HepG2 (cell line): ENCODE data around the gene INTS15. TPM values are rescaled to one million over a fixed set of nuclear protein-coding genes. Genes with fewer than 3 reads are reported as not detected.
A peak's percentile ranks its signal among the peaks of the same experiment; 100 is the strongest.

Experiments used
- ELF3 ChIP-seq: IDR thresholded peaks from 2 replicates; pipeline ENCODE4 v1.6.1; 2016; ENCODE audit warnings: missing genetic modification reagents, missing compliant biosample characterization
- GABPA ChIP-seq, 2 experiments: IDR thresholded peaks; 2 replicates each; pipeline ENCODE4 v1.6.1; 2011 to 2016; ENCODE audit warnings: low read depth in 2 of 2, low read length in 1 of 2, missing biosample characterization in 1 of 2, missing genetic modification characterization in 1 of 2
- HNRNPH1 ChIP-seq: fragments of 200-400 bp; formaldehyde crosslinking; optimal IDR thresholded peaks from 2 replicates; pipeline ENCODE3; 2017; ENCODE audit warnings: mild to moderate bottlenecking, low read depth, low read length
- HNRNPK ChIP-seq: fragments of 200-400 bp; formaldehyde crosslinking; IDR thresholded peaks from 2 replicates; pipeline ENCODE4 v1.6.1; 2018; ENCODE audit warnings: low read length, low read depth, moderate library complexity, mild to moderate bottlenecking; ENCODE audit not compliant: poor library complexity, severe bottlenecking
- HOXA3 ChIP-seq: sonication (generic); formaldehyde crosslinking; IDR thresholded peaks from 2 replicates; pipeline ENCODE4 v1.5.0; 2020; ENCODE audit warnings: missing genetic modification reagents
- HOXA9 ChIP-seq: sonication (generic); formaldehyde crosslinking; IDR thresholded peaks from 2 replicates; pipeline ENCODE4 v1.8.1; 2022; ENCODE audit warnings: missing genetic modification reagents, mild to moderate bottlenecking, moderate library complexity, borderline replicate concordance
- MBNL3 ChIP-seq: fragments of 250-450 bp; sonication (Bioruptor Pico); conservative IDR thresholded peaks from 2 replicates; pipeline ENCODE4 v1.8.0; 2022; ENCODE audit warnings: mild to moderate bottlenecking, inconsistent platforms
- PHF5A ChIP-seq: IDR thresholded peaks from one replicate; pipeline ENCODE4 v1.6.1; 2018; ENCODE audit warnings: low read depth, missing genetic modification reagents; ENCODE audit not compliant: unreplicated experiment
- PTBP1 ChIP-seq: fragments of 200-400 bp; formaldehyde crosslinking; IDR thresholded peaks from 2 replicates; pipeline ENCODE4 v1.6.1; 2018; ENCODE audit warnings: low read length, low read depth; ENCODE audit not compliant: poor library complexity, severe bottlenecking
- ZFYVE20 ChIP-seq: sonication (generic); formaldehyde crosslinking; IDR thresholded peaks from 2 replicates; pipeline ENCODE4 v1.8.0; 2023; ENCODE audit warnings: low read depth, mild to moderate bottlenecking, moderate library complexity, missing genetic modification reagents, borderline replicate concordance
- ZKSCAN1 ChIP-seq: fragments of 150-350 bp; IDR thresholded peaks from 2 replicates; pipeline ENCODE4 v1.6.1; 2014; ENCODE audit warnings: low read length
- ZNF251 ChIP-seq: sonication (generic); formaldehyde crosslinking; IDR thresholded peaks from 2 replicates; pipeline ENCODE4 v1.9.0; 2021; ENCODE audit warnings: mild to moderate bottlenecking, missing genetic modification reagents
- polyA plus RNA-seq, 8 experiments: library from polyadenylated mRNA; depleted of rRNA in 3 of 8; stranded (reverse) in 7 of 8; unstranded in 1 of 8; fragments of >200 nt; fragmentation: Illumina TruSeq in 4 of 8; extraction: Trizol in 4 of 8; gene quantifications; 2 replicates each; pipeline versions ENCODE4 v1.2.1 to v1.2.3, GENCODE V29; 2011 to 2016; ENCODE audit warnings: low read depth in 4 of 8, missing spikeins in 1 of 8, mixed read lengths in 1 of 8; ENCODE audit not compliant: insufficient read depth in 1 of 8
- total RNA-seq, 5 experiments: library from RNA; depleted of rRNA; stranded (reverse); fragments of >200 nt; fragmentation: Illumina TruSeq; extraction: Trizol; gene quantifications; 2 replicates each; pipeline ENCODE4 v1.2.3, GENCODE V29; 2016; ENCODE audit warnings: low read depth in 1 of 5
- TF ChIP-seq, protein P1 (sequence below): sonication (generic); formaldehyde crosslinking; IDR thresholded peaks from 2 replicates; pipeline ENCODE4 v1.4.0; 2020; ENCODE audit warnings: mild to moderate bottlenecking, missing genetic modification reagents
- TF ChIP-seq, protein P2 (sequence below): sonication (generic); formaldehyde crosslinking; IDR thresholded peaks from 2 replicates; pipeline ENCODE4 v1.8.0; 2022; ENCODE audit warnings: mild to moderate bottlenecking, missing genetic modification reagents, moderate library complexity
- TF ChIP-seq, protein P3 (sequence below): sonication (generic); formaldehyde crosslinking; IDR thresholded peaks from 2 replicates; pipeline ENCODE4 v1.5.0; 2020; ENCODE audit warnings: missing genetic modification reagents

The INTS15 gene
- total and polyA plus RNA-seq, 2 of the 13 experiments (the other 11 are each of a cell fraction or from before 2014, with no cell fraction given) = 16.3 to 25.7 TPM

DNA sequence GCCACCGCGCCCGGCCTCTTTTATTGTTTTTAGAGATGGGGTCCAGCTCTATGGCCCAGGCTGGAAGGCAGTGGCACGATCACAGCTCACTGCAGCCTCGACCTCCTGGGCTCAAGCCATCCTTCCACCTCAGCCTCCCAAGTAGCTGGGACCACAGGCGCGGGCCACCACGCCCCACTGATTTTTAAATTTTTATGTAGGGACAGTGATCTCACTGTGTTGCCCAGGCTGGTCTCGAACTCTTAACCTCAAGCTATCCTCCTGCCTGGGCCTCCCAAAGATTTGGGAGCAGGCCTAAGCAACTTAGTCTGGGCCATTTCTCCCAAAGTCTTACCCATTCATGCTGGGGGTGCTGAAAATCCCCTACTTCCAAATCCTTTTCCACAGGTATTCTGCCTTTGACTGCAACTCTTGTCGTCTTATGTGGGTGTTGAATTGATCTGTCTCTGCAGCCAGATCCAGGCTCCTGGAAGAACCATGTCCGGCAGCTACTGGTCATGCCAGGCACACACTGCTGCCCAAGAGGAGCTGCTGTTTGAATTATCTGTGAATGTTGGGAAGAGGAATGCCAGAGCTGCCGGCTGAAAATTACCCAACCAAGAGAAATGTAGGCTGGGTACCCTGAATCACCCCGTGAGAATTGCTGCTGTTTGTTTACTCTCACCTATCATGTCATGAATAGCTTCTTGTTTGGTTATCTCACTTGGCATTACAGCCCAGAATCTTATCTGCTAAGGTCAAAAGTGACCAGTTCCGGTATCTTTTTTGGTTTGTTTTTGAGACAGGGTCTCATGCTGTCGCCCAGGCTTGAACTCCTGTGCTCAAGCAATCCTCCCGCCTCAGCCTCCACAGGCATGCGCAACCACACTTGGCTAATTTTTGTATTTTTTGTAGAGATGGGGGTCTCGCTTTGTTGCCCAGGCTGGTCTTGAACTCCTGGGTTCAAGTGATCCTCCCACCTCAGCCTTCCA lies 11.4 kb upstream of the INTS15 start (continued):
- TF ChIP-seq HNRNPK (no peak), HOXA3 (CRISPR knock-in tag) (peak; percentile 74), ZKSCAN1 (no peak), ZNF251 (CRISPR knock-in tag) (no peak), GABPA (IDR thresholded peaks at IDR 0.05; ENCODE audit: low read depth, low read length) (no peak), GABPA (CRISPR knock-in tag; IDR thresholded peaks at IDR 0.05; ENCODE audit: low read depth) (peak; percentile 79), PHF5A (CRISPR knock-in tag) (no peak), MBNL3 (CRISPR knock-in tag) (no peak), HNRNPH1 (no peak), ZFYVE20 (CRISPR knock-in tag) (no peak), ELF3 (peak; percentile 84), PTBP1 (no peak), HOXA9 (no peak)
- TF ChIP-seq, protein P1, sequence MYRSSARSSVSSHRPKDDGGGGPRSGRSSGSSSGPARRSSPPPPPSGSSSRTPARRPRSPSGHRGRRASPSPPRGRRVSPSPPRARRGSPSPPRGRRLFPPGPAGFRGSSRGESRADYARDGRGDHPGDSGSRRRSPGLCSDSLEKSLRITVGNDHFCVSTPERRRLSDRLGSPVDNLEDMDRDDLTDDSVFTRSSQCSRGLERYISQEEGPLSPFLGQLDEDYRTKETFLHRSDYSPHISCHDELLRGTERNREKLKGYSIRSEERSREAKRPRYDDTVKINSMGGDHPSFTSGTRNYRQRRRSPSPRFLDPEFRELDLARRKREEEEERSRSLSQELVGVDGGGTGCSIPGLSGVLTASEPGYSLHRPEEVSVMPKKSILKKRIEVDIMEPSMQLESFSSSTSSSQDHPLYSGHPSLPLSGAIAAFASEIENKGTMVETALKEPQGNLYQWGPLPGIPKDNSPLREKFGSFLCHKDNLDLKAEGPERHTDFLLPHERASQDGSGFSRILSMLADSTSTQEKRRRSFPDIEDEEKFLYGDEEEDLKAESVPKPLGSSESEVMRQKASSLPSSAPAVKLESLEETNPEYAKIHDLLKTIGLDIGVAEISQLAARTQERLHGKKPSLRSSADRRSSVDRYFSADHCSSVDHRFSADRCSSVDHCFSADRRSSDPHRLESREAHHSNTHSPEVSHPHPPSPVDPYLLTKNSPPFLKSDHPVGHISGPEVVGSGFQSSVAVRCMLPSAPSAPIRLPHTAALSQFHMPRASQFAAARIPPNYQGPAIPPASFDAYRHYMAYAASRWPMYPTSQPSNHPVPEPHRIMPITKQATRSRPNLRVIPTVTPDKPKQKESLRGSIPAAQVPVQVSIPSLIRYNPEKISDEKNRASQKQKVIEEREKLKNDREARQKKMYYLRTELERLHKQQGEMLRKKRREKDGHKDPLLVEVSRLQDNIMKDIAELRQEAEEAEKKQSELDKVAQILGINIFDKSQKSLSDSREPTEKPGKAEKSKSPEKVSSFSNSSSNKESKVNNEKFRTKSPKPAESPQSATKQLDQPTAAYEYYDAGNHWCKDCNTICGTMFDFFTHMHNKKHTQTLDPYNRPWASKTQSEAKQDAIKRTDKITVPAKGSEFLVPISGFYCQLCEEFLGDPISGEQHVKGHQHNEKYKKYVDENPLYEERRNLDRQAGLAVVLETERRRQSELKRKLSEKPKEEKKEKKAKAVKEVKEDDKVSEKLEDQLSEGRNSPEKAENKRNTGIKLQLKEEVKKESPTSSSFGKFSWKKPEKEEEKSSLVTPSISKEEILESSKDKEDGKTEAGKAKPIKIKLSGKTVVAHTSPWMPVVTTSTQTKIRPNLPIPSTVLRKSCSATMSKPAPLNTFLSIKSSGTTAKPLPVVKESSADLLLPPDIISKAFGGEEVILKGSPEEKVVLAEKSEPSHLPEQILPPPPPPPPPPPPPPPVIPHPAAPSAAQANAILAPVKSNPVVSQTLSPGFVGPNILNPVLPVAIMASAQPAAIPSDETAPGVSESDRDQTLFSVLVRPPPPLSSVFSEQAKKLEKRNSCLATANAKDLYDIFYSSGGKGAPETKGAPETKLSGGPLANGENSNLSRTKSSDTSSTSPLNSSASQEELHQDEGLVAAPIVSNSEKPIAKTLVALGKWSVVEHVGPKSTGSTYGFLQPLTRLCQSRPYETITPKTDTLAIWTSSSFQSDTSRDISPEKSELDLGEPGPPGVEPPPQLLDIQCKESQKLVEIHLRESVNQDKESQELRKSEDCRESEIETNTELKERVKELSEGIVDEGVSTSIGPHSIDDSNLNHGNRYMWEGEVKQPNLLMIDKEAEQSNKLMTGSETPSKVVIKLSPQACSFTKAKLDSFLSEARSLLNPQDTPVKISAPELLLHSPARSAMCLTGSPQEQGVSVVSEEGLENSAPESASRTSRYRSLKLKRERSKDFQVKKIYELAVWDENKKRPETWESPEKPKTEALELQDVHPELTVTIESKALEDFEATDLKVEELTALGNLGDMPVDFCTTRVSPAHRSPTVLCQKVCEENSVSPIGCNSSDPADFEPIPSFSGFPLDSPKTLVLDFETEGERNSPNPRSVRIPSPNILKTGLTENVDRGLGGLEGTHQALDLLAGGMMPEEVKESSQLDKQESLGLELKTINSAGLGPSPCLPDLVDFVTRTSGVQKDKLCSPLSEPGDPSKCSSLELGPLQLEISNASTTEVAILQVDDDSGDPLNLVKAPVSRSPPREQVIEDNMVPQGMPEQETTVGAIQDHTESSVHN (CRISPR knock-in tag) = no peak
- TF ChIP-seq, protein P2, sequence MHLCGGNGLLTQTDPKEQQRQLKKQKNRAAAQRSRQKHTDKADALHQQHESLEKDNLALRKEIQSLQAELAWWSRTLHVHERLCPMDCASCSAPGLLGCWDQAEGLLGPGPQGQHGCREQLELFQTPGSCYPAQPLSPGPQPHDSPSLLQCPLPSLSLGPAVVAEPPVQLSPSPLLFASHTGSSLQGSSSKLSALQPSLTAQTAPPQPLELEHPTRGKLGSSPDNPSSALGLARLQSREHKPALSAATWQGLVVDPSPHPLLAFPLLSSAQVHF (CRISPR knock-in tag) = no peak
- TF ChIP-seq, protein P3, sequence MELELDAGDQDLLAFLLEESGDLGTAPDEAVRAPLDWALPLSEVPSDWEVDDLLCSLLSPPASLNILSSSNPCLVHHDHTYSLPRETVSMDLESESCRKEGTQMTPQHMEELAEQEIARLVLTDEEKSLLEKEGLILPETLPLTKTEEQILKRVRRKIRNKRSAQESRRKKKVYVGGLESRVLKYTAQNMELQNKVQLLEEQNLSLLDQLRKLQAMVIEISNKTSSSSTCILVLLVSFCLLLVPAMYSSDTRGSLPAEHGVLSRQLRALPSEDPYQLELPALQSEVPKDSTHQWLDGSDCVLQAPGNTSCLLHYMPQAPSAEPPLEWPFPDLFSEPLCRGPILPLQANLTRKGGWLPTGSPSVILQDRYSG = no peak
